ENCODE measurements around the gene OR2A5. TPM values are rescaled to one million over a fixed set of nuclear protein-coding genes. Genes with fewer than 3 reads are reported as not detected.
A peak's percentile ranks its signal among the peaks of the same experiment; 100 is the strongest.

The OR2A5 gene
- total RNA-seq, 1 donor from 2014 or later, result not detected

- H3K36me3 ChIP-seq, result no peaks in the 10 kb centered on the region
- no peak for TF ChIP-seq CTCF (IDR thresholded peaks at IDR 0.05)
- DNase-seq (no peak), ATAC-seq (no peak)
- H3K4me1 ChIP-seq, result no peaks in the 10 kb centered on the region
- no peak overlapping the region for H3K27ac ChIP-seq
- no peak overlapping the region for H3K4me3 ChIP-seq
- peaks cover 16% of the 10 kb centered on the region for H3K27me3 ChIP-seq (ENCODE audit: low read depth)
- intact Hi-C loops (cut with DNase I), result no loop called here
- H3K9me3 ChIP-seq, result no peaks in the 10 kb centered on the region
These were observed 50.0 kb downstream of the OR2A5 start for GRCh38 chr7:144098776-144099175.

DNA sequence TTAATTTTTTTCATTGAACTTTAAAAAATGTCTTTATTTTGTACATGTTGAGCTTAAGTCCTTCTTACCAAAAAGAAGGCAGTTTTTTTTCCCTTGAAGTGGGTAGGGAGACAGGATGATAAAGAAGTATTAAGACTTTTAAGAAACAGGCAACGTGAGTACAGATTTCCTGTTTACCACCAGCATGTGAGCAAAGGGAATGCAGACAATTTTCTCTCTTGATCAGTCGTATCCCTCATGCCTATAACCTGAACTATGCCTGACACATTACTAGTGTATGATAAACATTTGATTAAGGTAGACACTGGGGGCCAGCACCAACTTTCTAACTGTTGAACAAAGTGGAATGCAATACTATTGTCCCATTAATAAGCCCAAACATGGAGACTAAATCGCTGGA, 51.9 kb downstream of the OR2A5 start:
- no peak for ATAC-seq
- no peak for TF ChIP-seq CTCF (IDR thresholded peaks at IDR 0.05)
- H3K27ac ChIP-seq, result no peak overlapping the region

GRCh38 chr7:144102041-144102440, 53.3 kb downstream of the OR2A5 start:
- Histone ChIP-seq H3K27ac (no peak overlapping the region), H3K27me3 (ENCODE audit: low read depth) (peaks cover 14% of the 10 kb centered on the region), H3K4me3 (no peak overlapping the region), H3K36me3 (no peaks in the 10 kb centered on the region), H3K4me1 (no peaks in the 10 kb centered on the region), H3K9me3 (no peaks in the 10 kb centered on the region)
- no peak for TF ChIP-seq CTCF (IDR thresholded peaks at IDR 0.05)
- DNase-seq, result no peak
- ATAC-seq, result peak; percentile 37 to 84
- intact Hi-C loops (cut with DNase I), result no loop called here

More for the DNA sequence above, 51.9 kb downstream of the OR2A5 start:
- intact Hi-C loops (cut with DNase I), result no loop called here
- no peaks in the 10 kb centered on the region for H3K36me3 ChIP-seq
- H3K27me3 ChIP-seq (ENCODE audit: low read depth), result peaks cover 14% of the 10 kb centered on the region
- no peak overlapping the region for H3K4me3 ChIP-seq
- no peaks in the 10 kb centered on the region for H3K9me3 ChIP-seq
- H3K4me1 ChIP-seq, result no peaks in the 10 kb centered on the region
- DNase-seq, result no peak

DNA sequence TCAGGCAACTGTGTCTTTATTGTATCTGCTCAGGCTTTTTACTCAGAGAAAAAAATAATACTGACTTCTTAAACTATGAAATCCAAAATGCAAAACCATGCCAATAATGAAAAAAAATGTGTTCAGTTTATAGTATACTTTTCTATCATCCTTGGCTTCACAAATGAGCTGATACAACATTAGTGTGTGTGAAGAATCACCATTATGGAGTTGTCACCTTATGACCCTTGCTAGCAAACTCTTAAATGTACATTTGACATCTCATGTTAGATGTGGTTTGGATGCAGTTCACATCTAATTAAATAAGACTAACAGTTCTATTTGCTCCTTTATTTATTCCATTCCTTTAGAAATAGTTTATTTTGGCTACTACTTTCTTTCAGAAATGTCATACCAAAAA, 56.5 kb downstream of the OR2A5 start:
- TF ChIP-seq CTCF (IDR thresholded peaks at IDR 0.05), result no peak
- Histone ChIP-seq H3K36me3 (no peaks in the 10 kb centered on the region), H3K27me3 (ENCODE audit: low read depth) (peaks cover 14% of the 10 kb centered on the region), H3K4me1 (no peaks in the 10 kb centered on the region), H3K9me3 (no peaks in the 10 kb centered on the region), H3K27ac (no peak overlapping the region), H3K4me3 (no peak overlapping the region)
- ATAC-seq (no peak), DNase-seq (no peak)
- intact Hi-C loops (cut with DNase I), result no loop called here

Other genes with a start within 250 kb of the OR2A5 start
- gene TCAF1, start 146.8 kb upstream of the OR2A5 start, total RNA-seq, result 43.3 TPM
- gene OR2F2, start 113.7 kb upstream of the OR2A5 start, total RNA-seq, result not detected
- gene OR2F1, start 94.1 kb upstream of the OR2A5 start, total RNA-seq, result not detected
- gene OR6B1, start 48.6 kb upstream of the OR2A5 start, total RNA-seq, result not detected
- not detected for gene OR2A25, start 20.9 kb downstream of the OR2A5 start, total RNA-seq
- gene OR2A12, start 37.3 kb downstream of the OR2A5 start, total RNA-seq, result not detected
- gene OR2A2, start 60.6 kb downstream of the OR2A5 start, total RNA-seq, result not detected
- gene OR2A14, start 74.2 kb downstream of the OR2A5 start, total RNA-seq, result not detected
- gene CTAGE4, start 134.5 kb downstream of the OR2A5 start, total RNA-seq, result 8.5 TPM
- gene ARHGEF35, start 146.9 kb downstream of the OR2A5 start, total RNA-seq, result 10.3 TPM
- gene OR2A42, start 190.7 kb downstream of the OR2A5 start, total RNA-seq, result not detected
- gene OR2A7, start 215.8 kb downstream of the OR2A5 start, total RNA-seq, result 12.1 TPM
- gene CTAGE8, start 220.3 kb downstream of the OR2A5 start, total RNA-seq, result 4.2 TPM

All from lower lobe of right lung (tissue), 2 donors.